Middle frontal gyrus (tissue), 1 donor: ENCODE results near the gene SMYD3.

ENCODE experiments used
- DNase-seq: peaks from one replicate; pipeline ENCODE4 v3.0.0-alpha.2; 2015; ENCODE audit warnings: low spot score; ENCODE audit errors: extremely low spot score

Gene SMYD3

GRCh38 chr1:245876586-245876985, 630.5 kb downstream of the SMYD3 start:
- DNase-seq, result no peak

- no peak for DNase-seq
These were observed 631.4 kb downstream of the SMYD3 start for GRCh38 chr1:245875581-245876261.

- no peak for DNase-seq
These were observed 632.0 kb downstream of the SMYD3 start for GRCh38 chr1:245874942-245875580.

GRCh38 chr1:245873883-245874671, 633.0 kb downstream of the SMYD3 start:
- DNase-seq, result no peak

- no peak for DNase-seq
These were observed 634.0 kb downstream of the SMYD3 start for GRCh38 chr1:245873068-245873467.

GRCh38 chr1:245872475-245872874, 634.6 kb downstream of the SMYD3 start:
- no peak for DNase-seq

GRCh38 chr1:245871915-245872314, 635.2 kb downstream of the SMYD3 start:
- no peak for DNase-seq

GRCh38 chr1:245871191-245871590, 635.9 kb downstream of the SMYD3 start:
- no peak for DNase-seq

- DNase-seq, result no peak
These were observed 636.4 kb downstream of the SMYD3 start for GRCh38 chr1:245870698-245871097.

- no peak for DNase-seq
These were observed 637.2 kb downstream of the SMYD3 start for GRCh38 chr1:245869847-245870246.

GRCh38 chr1:245867738-245868137, 639.3 kb downstream of the SMYD3 start:
- no peak for DNase-seq

GRCh38 chr1:245864872-245865271, 642.2 kb downstream of the SMYD3 start:
- no peak for DNase-seq

- DNase-seq, result no peak
These were observed 643.4 kb downstream of the SMYD3 start for GRCh38 chr1:245863566-245864184.

GRCh38 chr1:245862812-245863540, 644.1 kb downstream of the SMYD3 start:
- DNase-seq, result no peak

GRCh38 chr1:245860657-245861544, 646.2 kb downstream of the SMYD3 start:
- no peak for DNase-seq

GRCh38 chr1:245859493-245860114, 647.5 kb downstream of the SMYD3 start:
- no peak for DNase-seq

GRCh38 chr1:245858722-245859492, 648.2 kb downstream of the SMYD3 start:
- no peak for DNase-seq

GRCh38 chr1:245858022-245858721, 648.9 kb downstream of the SMYD3 start:
- no peak for DNase-seq
